HEK293 (cell line): ENCODE data around the gene ZNF804A.

Experiments used
- CTCF ChIA-PET: fragments of 350-600 bp; formaldehyde crosslinking; extraction: SDS; loops from one replicate; lab custom pipeline; 2021; ENCODE audit warnings: antibody characterized with exemption; lab: Yijun Ruan, JAX
- POLR2A ChIA-PET: fragments of 300-600 bp; formaldehyde crosslinking; extraction: SDS; loops from one replicate; lab custom pipeline; 2020; ENCODE audit warnings: antibody characterized with exemption, inconsistent platforms; lab: Yijun Ruan, JAX
- H3K27ac ChIP-seq: fragments of 200-500 bp; sonication (Bioruptor generic); 2 replicates; pipeline ENCODE4 v1.5.1; 2014; ENCODE audit warnings: low read depth, low read length, control low read depth, inconsistent platforms; ENCODE audit errors: extremely low read depth
- H3K36me3 ChIP-seq, 2 experiments: fragments of 200-500 bp in 1 of 2; sonication (Bioruptor generic) in 1 of 2; 1 replicate in 1 of 2; 2 replicates in 1 of 2; pipeline ENCODE4 v1.5.1; 2014 to 2017; ENCODE audit warnings: inconsistent platforms in 2 of 2, low read length in 2 of 2; ENCODE audit not compliant: control insufficient read depth in 2 of 2, insufficient read depth in 1 of 2
- H3K4me1 ChIP-seq: fragments of 200-500 bp; sonication (Bioruptor generic); 2 replicates; pipeline ENCODE4 v1.5.1; 2014; ENCODE audit warnings: mild to moderate bottlenecking, low read length, inconsistent platforms; ENCODE audit not compliant: control insufficient read depth, insufficient read depth
- H3K4me3 ChIP-seq: 2 replicates; pipeline ENCODE4 v1.5.1; 2011; ENCODE audit warnings: low read depth, mild to moderate bottlenecking, control low read depth, low read length, moderate library complexity
- H3K9me3 ChIP-seq: fragments of 200-500 bp; sonication (Bioruptor generic); 2 replicates; pipeline ENCODE4 v1.5.1; 2014; ENCODE audit warnings: low read depth, low read length, inconsistent platforms; ENCODE audit not compliant: control insufficient read depth, insufficient read depth
- FEZF1 ChIP-seq: fragments of 450-650 bp; formaldehyde crosslinking; IDR thresholded peaks from 2 replicates; pipeline ENCODE4 v1.5.1; 2016; ENCODE audit warnings: missing biosample characterization, missing genetic modification characterization
- KLF1 ChIP-seq: fragments of 450-650 bp; formaldehyde crosslinking; IDR thresholded peaks from 2 replicates; pipeline ENCODE4 v1.5.1; 2016; ENCODE audit warnings: missing biosample characterization, missing genetic modification characterization
- OVOL3 ChIP-seq: fragments of 450-650 bp; formaldehyde crosslinking; IDR thresholded peaks from 2 replicates; pipeline ENCODE4 v1.5.1; 2016; ENCODE audit warnings: missing biosample characterization, missing genetic modification characterization
- PBX3 ChIP-seq: sonication (generic); formaldehyde crosslinking; IDR thresholded peaks from 2 replicates; pipeline ENCODE4 v1.8.1; 2022; ENCODE audit warnings: mild to moderate bottlenecking, moderate library complexity, missing genetic modification reagents
- WT1 ChIP-seq: fragments of 450-650 bp; formaldehyde crosslinking; IDR thresholded peaks from 2 replicates; pipeline ENCODE4 v1.5.1; 2016; ENCODE audit warnings: missing biosample characterization, missing genetic modification characterization
- YY2 ChIP-seq: fragments of 450-650 bp; formaldehyde crosslinking; IDR thresholded peaks from 2 replicates; pipeline ENCODE4 v1.5.1; 2016; ENCODE audit warnings: missing biosample characterization, missing genetic modification characterization
- ZBTB17 ChIP-seq: fragments of 450-650 bp; formaldehyde crosslinking; IDR thresholded peaks from 2 replicates; pipeline ENCODE4 v1.5.1; 2016; ENCODE audit warnings: missing biosample characterization, missing genetic modification characterization
- ZBTB44 ChIP-seq: fragments of 450-650 bp; IDR thresholded peaks from 2 replicates; pipeline ENCODE4 v1.5.1; 2018; ENCODE audit warnings: missing biosample characterization, mild to moderate bottlenecking, missing genetic modification characterization
- ZFP41 ChIP-seq: fragments of 450-650 bp; formaldehyde crosslinking; IDR thresholded peaks from 2 replicates; pipeline ENCODE4 v1.5.1; 2016; ENCODE audit warnings: missing biosample characterization, missing genetic modification characterization, borderline replicate concordance
- ZNF121 ChIP-seq: fragments of 450-650 bp; formaldehyde crosslinking; IDR thresholded peaks from 2 replicates; pipeline ENCODE4 v1.5.1; 2016; ENCODE audit warnings: missing biosample characterization, missing genetic modification characterization
- ZNF133 ChIP-seq: fragments of 450-650 bp; formaldehyde crosslinking; IDR thresholded peaks from 2 replicates; pipeline ENCODE4 v1.5.1; 2016; ENCODE audit warnings: missing biosample characterization, missing genetic modification characterization
- ZNF184 ChIP-seq: fragments of 450-650 bp; IDR thresholded peaks from 2 replicates; pipeline ENCODE4 v1.5.1; 2018; ENCODE audit warnings: missing biosample characterization, mild to moderate bottlenecking, missing genetic modification characterization
- ZNF26 ChIP-seq: fragments of 450-650 bp; formaldehyde crosslinking; IDR thresholded peaks from 2 replicates; pipeline ENCODE4 v1.5.1; 2016; ENCODE audit warnings: missing biosample characterization, missing genetic modification characterization
- ZNF266 ChIP-seq: fragments of 450-650 bp; formaldehyde crosslinking; IDR thresholded peaks from 2 replicates; pipeline ENCODE4 v1.5.1; 2016; ENCODE audit warnings: missing biosample characterization, missing genetic modification characterization, low read depth
- ZNF280D ChIP-seq: fragments of 450-650 bp; formaldehyde crosslinking; IDR thresholded peaks from 2 replicates; pipeline ENCODE4 v1.5.1; 2016; ENCODE audit warnings: missing biosample characterization, missing genetic modification characterization
- ZNF354C ChIP-seq: fragments of 450-650 bp; formaldehyde crosslinking; IDR thresholded peaks from 2 replicates; pipeline ENCODE4 v1.5.1; 2016; ENCODE audit warnings: missing biosample characterization, missing genetic modification characterization, low read depth, borderline replicate concordance
- ZNF596 ChIP-seq: fragments of 450-650 bp; IDR thresholded peaks from 2 replicates; pipeline ENCODE4 v1.5.0; 2018; ENCODE audit warnings: missing biosample characterization, mild to moderate bottlenecking, missing genetic modification characterization, moderate library complexity
- ZNF610 ChIP-seq: fragments of 450-650 bp; formaldehyde crosslinking; IDR thresholded peaks from 2 replicates; pipeline ENCODE4 v1.5.1; 2016; ENCODE audit warnings: missing biosample characterization, missing genetic modification characterization, borderline replicate concordance
- ZNF660 ChIP-seq: fragments of 450-650 bp; IDR thresholded peaks from 2 replicates; pipeline ENCODE4 v1.5.1; 2018; ENCODE audit warnings: missing biosample characterization, mild to moderate bottlenecking, missing genetic modification characterization
- ZNF707 ChIP-seq: fragments of 450-650 bp; formaldehyde crosslinking; IDR thresholded peaks from 2 replicates; pipeline ENCODE4 v1.5.1; 2016; ENCODE audit warnings: missing biosample characterization, missing genetic modification characterization
- ZNF777 ChIP-seq: fragments of 450-650 bp; formaldehyde crosslinking; IDR thresholded peaks from 2 replicates; pipeline ENCODE4 v1.5.1; 2017; ENCODE audit warnings: missing biosample characterization, missing genetic modification characterization, borderline replicate concordance
- ZNF791 ChIP-seq: fragments of 450-650 bp; formaldehyde crosslinking; IDR thresholded peaks from 2 replicates; pipeline ENCODE4 v1.5.1; 2016; ENCODE audit warnings: missing biosample characterization, missing genetic modification characterization
- ZSCAN18 ChIP-seq: fragments of 450-650 bp; formaldehyde crosslinking; IDR thresholded peaks from 2 replicates; pipeline ENCODE4 v1.5.1; 2016; ENCODE audit warnings: missing biosample characterization, missing genetic modification characterization
- TF ChIP-seq, protein P1 (sequence below): fragments of 450-650 bp; formaldehyde crosslinking; IDR thresholded peaks from 2 replicates; pipeline ENCODE4 v1.5.0; 2017; ENCODE audit warnings: missing biosample characterization, missing genetic modification characterization, borderline replicate concordance

Gene ZNF804A

DNA sequence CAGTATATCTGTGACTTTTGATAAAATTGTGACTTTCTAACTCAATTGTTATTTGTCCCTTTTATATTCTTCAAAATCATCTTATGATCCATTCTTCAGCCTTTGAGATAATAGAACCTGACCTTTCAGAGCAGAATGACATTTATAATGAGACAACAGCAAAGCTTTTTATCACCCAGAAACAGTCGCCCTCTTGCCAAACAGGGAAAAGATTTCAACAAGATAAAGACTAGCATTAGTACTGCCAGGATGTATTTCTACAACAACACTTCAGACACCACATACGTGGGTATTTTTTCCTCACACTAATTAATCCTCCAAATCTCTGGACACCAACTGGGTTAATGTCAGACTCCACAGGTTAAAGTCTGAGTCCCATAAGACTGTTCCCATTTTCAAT lies 249.0 kb downstream of the ZNF804A start (continued):
- TF ChIP-seq, protein P1, sequence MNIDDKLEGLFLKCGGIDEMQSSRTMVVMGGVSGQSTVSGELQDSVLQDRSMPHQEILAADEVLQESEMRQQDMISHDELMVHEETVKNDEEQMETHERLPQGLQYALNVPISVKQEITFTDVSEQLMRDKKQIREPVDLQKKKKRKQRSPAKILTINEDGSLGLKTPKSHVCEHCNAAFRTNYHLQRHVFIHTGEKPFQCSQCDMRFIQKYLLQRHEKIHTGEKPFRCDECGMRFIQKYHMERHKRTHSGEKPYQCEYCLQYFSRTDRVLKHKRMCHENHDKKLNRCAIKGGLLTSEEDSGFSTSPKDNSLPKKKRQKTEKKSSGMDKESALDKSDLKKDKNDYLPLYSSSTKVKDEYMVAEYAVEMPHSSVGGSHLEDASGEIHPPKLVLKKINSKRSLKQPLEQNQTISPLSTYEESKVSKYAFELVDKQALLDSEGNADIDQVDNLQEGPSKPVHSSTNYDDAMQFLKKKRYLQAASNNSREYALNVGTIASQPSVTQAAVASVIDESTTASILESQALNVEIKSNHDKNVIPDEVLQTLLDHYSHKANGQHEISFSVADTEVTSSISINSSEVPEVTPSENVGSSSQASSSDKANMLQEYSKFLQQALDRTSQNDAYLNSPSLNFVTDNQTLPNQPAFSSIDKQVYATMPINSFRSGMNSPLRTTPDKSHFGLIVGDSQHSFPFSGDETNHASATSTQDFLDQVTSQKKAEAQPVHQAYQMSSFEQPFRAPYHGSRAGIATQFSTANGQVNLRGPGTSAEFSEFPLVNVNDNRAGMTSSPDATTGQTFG (tag by site-specific recombination): no peak
- TF ChIP-seq ZNF121 (tag by site-specific recombination): no peak
- TF ChIP-seq ZNF610 (tag by site-specific recombination): no peak
- no peak for TF ChIP-seq ZNF777 (tag by site-specific recombination)
- no peak for TF ChIP-seq ZNF26 (tag by site-specific recombination)
- TF ChIP-seq ZBTB17 (tag by site-specific recombination): no peak

DNA sequence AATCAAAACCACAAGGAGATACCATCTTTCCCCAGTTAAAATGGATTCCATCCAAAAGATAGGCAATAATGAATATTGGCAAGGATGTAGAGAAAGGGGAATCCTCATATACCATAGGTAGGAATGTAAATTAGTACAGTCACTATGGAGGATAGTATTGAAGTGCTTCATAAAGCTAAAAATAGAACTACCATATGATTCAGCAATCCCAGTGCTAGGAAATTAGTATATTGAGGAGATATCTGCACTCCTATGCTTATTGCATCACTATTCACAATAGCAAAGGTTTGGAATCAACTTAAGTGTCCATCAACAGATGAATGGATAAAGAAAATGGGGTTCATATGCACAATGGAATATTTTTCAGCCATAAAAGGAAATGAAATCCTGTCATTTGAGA lies 251.2 kb downstream of the ZNF804A start:
- H3K27ac ChIP-seq: no peak overlapping the region
- CTCF ChIA-PET: no interaction called here
- H3K9me3 ChIP-seq: no peaks in the 10 kb centered on the region
- H3K4me1 ChIP-seq: no peaks in the 10 kb centered on the region
- POLR2A ChIA-PET: no interaction called here
- no peak overlapping the region for H3K4me3 ChIP-seq
- H3K36me3 ChIP-seq: no peaks in the 10 kb centered on the region
- no peak for TF ChIP-seq YY2 (tag by site-specific recombination)
- TF ChIP-seq ZBTB44 (tag by site-specific recombination): no peak
- TF ChIP-seq ZNF707 (tag by site-specific recombination): no peak
- no peak for TF ChIP-seq ZNF280D (tag by site-specific recombination)
- no peak for TF ChIP-seq ZNF596
- no peak for TF ChIP-seq ZNF133
- no peak for TF ChIP-seq ZNF777 (tag by site-specific recombination)

DNA sequence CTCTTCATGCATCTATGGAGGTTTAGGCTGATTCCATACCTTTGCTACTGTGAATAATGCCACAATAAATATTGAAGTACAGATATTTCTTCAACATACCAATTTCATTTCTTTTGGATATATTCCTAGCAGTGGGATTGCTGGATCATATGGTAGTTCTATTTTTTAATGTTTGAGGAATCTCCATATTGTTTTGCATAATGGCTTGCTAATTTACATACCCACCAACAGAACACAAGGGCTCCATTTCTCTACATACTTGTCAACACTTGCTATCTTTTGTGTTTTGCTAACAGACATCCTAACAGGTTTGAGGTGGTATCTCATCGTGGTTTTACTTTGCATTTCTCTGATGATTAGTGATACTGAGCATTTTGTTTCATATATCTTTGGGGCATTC lies 253.2 kb downstream of the ZNF804A start:
- H3K4me1 ChIP-seq: no peaks in the 10 kb centered on the region
- H3K4me3 ChIP-seq: no peak overlapping the region
- POLR2A ChIA-PET: no interaction called here
- CTCF ChIA-PET: no interaction called here
- H3K36me3 ChIP-seq: no peaks in the 10 kb centered on the region
- H3K9me3 ChIP-seq: no peaks in the 10 kb centered on the region
- no peak overlapping the region for H3K27ac ChIP-seq
- TF ChIP-seq ZNF184 (tag by site-specific recombination) (no peak), ZSCAN18 (no peak), PBX3 (CRISPR knock-in tag) (no peak), FEZF1 (tag by site-specific recombination) (no peak), ZFP41 (no peak), KLF1 (tag by site-specific recombination) (no peak), ZNF354C (tag by site-specific recombination) (no peak), ZNF266 (tag by site-specific recombination) (no peak), OVOL3 (tag by site-specific recombination) (no peak), ZNF791 (tag by site-specific recombination) (no peak), ZNF660 (tag by site-specific recombination) (no peak), WT1 (tag by site-specific recombination) (no peak)
